Esophagus mucosa (tissue), 1 donor: Measurements from ENCODE around the gene CBX8. TPM values are rescaled to one million over a fixed set of nuclear protein-coding genes. Genes with fewer than 3 reads are reported as not detected.

ENCODE experiments used
- ATAC-seq: fragments of 200-7000 bp; cut with Tn5 transposase; one replicate; pipeline ENCODE4 v1.9.1; 2020
- total RNA-seq: library from RNA; stranded (reverse); gene quantifications from one replicate; pipeline ENCODE4 v1.2.4, GENCODE V29; 2023
- donor health status: DM: yes; HTN: yes; CAD: no.

The CBX8 gene
- total RNA-seq, 1 donor from 2014 or later: 3.8 TPM

DNA sequence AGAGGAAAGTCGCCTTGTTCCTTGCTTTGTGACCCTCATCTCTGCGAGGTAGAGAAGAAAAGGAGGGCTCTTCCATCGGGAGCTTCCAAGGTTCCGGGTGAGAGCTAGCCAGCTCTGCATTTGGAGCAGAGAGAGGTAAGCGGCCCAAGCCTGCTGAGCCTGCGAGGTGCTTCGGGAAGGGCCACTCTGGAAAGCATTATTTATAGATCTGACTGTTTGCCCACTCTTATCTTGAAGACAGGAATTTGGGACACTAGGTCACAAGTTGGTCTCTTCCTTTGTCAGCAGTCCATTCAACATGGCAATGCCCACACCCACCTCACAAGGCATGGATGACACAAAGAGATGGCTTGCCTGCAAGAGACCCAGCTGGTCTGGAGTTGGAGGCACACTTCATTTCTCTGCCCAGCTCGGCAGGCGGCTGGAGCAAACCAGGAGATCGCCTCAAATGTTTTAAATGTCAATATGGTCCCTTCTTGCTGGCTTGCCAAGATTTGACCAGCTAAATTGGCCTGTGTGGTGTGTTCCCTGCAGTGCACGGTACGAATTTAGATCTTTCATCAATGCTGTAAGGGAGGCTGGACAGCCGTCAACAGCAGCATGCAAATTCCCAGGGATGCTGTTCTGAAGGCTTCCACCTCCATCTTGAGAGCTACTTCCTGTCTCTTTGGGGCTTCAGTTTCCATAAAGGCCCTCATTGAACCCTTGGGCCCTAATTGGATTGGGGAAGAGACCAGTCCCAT is 22.8 kb upstream of the CBX8 start:
- ATAC-seq: no peak

DNA sequence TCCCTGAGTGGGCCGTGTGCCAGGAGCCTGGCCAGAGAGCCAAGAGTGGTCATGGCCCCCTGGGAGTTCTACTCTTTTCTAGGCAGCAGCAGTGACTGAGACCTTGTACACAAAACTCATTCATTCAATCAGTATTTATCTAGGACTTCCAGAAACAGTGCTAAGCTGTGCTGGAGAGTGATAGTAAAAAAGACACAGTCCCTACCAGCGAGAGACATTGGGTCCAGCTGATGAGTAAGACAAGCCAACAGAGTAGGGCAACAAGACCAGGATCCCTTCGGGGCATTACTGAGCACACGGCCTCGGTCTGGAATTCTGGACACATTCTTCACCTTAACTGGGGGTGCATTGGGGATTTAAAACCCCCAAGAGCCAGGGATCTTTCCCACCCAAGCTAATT is 22.2 kb upstream of the CBX8 start:
- no peak for ATAC-seq

DNA sequence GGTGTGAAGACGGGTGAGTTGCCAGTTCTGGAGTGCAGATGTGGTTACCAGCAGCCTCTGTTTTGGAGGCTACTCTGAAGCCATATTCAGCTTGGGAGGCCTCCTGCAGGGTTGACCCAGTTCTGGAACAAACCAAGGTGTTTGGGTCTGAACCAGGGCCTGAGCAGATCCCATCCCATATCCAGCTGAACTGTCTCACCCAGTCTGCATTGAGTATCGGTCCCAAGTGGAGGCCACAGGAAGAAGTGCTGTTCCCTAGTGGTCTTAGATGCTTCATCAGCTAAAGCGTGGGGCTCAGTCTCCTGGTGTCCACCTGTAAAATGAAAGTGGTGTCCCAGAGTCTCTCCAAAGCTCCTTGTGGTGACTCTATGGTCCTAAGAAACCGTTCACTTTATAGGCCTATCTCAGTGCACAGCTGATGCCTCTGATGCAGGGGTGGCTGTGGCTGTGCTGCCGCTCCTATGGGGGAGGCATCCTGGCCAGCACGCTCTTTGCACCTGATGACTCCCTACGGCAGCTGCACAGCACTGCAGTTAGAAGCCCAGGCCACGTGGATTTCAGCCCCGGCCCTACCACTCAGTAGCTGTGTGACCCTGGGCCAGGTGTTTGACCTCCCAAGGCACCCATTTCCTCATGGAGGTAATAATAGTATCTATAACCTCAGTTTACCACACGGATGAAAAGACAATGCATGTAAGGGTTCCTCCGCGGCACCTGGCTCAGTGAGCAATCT is 21.3 kb upstream of the CBX8 start:
- no peak for ATAC-seq

DNA sequence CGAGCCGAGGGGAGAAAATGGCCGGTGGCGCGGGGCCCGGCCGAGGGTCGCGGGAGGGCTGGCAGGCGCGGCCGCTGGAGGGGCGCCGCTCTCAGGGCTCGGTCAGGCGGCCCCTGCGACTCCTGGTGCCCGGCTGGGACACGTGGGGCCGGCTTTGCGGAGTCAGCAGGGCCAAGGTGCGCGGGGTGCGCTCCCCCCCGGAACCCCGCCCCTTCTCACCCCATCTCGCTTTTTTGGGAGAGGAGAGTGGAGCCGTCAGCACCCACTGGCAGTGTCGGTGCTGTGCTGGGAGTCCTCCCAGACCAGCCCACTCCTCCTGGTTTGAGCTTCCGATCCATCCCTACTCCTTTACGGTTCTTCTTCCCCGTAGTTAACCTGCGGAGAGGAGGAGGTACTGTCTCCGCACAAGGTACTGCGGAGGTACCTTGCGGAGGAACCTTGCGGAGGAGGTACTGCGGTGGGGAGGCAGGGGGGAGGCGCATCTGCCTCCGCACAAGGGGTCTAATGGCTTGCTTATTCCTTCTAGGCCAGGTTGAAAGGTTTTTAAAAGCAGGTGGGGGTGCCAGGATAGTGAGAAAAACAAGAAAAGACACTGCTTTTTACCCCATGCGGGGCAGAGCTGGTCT is 19.1 kb upstream of the CBX8 start:
- no peak for ATAC-seq

DNA sequence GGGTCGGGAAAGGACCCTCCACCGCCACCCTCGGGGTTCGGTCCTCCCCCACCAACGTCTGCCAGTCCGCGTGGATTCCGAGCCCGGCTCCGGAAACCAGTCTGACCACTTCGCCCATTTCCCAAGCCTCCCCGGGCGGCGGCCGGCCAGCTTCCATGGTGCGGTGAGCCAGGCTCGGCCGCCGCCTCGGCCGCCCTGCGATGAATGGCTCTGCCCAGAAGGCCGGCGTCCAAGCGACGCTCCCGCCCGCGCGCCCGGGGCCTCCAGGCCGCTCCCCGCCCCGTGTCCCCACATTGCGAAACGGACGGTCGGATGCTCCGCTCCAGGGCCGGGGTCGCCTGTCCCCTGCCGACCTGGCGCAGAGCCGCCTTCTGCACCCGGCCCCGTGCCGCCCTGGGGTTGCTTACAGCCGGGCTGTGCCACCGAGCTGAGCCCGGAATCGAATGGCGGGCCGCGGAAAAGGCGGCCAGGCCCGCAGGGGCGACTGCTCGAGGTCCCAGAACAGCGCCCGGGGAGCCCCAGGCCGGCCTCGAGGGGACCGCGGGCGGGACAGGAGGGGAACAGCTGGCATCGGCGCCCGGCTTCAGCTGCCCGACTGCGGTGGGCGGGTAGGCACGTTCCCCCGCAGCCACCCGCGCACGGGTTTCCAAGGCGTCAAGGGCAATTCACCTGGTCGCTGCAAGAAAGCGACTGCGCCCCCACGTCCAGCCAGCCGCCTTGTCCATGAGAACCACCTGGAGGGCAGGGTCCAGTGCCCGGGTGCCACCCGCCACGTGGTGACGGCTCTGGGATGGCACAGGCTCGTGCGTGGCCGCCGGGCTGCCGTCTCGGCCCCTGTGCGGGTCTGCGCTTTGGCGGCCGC is 18.3 kb upstream of the CBX8 start:
- peak; percentile 40 for ATAC-seq

DNA sequence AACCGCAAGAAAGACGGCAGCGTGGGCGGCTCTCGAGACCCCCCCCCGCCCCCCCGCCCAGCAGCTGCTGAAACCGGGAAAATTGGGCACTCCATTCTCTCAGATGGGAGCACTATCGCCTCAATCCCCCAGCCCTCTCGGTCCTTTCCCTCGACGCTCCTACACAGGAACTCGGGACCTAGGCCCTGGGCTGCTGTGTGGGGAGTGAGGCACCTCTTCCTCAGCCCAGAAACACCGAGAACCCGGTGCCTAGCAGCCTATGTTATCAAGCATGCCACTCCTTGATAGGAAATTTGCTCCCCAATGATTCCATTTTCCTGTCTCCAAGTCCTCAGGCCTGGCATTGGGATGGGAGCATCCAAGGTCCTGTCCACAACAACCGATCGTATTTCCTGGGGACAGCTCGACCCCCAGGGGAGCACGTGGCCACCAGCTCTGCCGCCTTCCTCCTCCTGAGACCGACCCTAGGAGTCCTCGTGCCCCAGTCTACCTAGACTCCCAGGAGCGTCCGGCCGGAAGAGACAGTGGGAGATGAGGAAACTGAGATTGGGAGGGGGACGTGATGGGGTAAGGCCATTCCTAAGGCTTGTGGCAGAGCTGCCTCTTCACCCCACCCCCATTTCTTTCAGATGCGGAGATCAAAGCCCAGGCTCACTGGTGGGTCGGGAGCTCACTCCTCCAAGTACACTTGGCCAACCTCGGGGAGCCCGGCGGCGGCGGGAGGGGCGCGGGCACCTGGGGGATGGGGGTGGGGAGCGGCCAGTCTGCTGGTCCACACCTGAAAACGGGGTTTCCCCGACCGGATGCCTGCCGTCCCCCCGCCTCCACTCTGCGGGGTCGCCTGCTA is 17.5 kb upstream of the CBX8 start:
- ATAC-seq: no peak

DNA sequence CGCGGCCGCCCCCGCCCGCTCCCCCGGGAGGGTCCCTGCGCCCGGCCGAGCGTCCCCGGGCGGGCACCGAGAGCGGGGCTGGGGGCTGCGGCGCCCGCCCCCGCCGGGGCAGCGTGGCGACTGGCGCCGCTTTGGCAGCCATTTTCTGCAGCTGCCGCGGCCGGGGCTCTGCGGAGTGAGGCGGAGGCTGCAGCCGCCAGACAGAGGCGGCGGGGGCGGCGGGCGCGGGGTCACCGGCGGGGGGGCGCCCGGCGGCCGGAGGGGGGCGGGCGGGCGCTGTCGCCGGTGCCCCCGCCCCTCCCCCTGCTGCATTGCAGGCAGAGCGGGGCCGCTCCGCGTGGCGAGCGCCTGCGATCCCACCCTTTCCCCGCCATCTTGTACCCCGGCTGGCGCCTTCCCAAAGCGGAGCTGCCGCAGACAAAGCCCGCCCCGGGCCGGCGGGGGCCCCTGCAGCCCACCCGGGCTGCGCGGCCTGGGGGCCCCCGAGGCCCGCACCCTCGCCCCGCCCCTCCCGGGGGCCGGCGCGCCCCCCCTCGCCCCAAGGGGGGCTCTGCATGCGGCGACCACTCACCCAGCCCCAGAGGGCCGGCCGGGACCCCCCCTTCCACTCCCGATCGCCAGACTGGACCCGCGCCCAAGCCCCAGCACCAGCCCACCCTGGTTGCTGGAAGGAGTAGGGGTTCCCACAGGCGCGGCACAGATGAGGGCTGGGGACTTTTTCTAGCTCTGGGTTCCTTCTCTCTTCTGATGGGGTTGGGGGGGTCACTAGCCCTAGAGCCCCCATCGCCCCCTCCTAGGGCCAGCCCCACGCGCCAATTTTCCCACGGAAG is 16.6 kb upstream of the CBX8 start:
- no peak for ATAC-seq

DNA sequence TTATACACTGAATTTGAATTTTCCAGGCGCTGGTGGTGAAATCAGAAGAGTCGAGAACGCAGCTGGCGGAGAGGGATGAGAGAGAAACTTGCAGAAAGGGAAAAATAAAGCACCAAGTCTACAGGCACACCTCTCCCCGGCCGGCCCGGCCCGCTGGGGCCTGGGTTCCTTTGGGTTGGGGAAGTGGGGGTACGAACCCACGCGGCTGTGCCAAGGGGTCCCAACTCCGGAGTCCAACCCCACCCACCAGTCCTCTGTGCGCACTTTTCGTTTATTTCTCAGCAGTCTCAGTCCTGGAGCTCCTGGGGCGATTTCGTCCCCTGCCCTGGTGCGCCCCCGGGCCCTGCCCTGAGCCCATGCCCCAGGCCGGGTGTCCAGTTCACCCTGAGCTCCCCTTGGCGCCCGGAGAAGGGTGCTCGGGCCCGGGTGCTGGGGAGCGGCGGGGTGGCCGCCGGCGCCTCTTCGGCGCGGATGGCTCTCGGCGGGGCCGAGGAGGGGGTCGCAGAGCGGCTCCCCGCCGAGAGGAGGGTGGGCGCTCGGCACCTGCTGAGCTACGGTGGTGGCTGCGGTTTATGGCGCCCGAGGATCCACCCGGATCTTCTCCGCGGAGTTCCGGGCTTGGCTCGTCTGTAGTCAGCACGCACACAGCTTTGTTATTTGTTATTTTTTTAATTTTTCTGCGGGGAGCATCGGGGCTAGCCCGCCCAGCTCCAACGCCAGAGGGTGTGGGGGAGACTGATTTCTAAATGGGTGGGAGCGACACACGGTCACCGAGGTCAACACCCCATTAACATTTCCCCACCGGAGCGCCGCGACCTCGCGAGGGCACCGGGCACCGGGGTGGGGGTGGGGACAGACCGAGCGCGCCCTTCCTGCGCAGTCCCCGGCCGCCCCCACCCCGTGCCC is 15.7 kb upstream of the CBX8 start:
- ATAC-seq: no peak

DNA sequence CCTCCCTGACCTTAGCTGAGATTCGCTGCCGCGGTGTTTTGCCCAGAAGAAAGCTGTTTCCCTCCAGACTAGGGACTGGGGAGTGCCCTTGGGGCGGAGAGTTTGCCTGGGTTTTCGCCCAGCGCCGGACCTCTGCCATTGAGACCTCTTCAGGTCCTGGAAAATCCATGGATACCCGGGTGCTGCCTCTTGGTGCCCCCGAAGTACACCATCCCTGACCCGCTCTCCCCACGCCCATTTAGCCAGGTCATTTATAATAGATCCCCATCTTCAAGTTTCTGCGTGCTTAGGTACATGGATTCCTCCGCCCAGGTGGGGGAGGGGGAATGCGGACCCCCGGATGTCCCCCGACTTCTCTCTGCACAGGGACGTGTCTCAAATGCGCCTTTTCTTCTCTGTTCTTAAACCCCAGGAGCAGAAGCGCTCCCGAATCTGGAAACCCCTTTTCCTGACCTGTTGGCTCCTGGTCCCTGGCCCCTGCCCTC is 15.0 kb upstream of the CBX8 start:
- no peak for ATAC-seq

DNA sequence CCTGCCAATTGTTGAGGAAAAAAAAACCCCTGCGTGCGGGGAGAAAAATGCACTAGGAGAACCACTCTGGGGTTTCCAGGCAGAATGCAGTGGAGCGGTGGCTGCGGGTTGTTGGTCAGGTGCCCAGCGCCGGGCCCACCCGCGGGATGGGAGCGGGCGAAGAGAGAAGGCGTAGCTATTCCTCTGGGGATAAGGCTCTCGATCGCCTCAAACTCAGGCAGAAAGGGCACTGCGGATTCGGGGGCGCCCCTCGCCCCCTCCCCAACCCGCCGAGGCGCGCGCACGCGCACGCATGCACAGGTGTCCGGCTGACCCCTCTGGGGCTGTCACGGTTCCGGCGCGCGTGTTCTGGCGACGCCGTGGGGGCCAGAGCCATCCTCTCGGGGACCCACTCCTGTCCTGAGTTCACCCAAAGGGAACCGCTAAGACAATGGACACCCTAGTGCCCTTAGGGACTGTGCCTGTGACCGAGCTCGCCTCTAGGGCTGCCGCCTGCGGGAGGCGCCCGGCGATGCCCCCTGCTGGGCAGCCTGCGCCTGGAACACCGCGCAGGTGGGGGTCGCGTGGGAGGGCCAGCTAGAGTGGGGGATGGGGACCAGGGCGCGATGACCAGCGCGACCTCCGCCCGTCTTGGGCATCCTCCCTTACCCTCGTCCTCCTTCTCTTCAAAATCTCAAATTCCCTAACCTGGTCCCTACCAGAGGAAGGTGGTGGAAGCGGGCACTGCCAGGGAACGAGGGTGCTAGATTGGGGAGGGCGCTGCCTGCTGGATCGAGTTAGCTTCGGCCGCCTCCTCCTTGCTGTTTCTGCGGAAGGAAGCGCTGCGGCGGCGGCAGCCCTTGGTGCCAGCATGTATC is 14.4 kb upstream of the CBX8 start:
- ATAC-seq: no peak

DNA sequence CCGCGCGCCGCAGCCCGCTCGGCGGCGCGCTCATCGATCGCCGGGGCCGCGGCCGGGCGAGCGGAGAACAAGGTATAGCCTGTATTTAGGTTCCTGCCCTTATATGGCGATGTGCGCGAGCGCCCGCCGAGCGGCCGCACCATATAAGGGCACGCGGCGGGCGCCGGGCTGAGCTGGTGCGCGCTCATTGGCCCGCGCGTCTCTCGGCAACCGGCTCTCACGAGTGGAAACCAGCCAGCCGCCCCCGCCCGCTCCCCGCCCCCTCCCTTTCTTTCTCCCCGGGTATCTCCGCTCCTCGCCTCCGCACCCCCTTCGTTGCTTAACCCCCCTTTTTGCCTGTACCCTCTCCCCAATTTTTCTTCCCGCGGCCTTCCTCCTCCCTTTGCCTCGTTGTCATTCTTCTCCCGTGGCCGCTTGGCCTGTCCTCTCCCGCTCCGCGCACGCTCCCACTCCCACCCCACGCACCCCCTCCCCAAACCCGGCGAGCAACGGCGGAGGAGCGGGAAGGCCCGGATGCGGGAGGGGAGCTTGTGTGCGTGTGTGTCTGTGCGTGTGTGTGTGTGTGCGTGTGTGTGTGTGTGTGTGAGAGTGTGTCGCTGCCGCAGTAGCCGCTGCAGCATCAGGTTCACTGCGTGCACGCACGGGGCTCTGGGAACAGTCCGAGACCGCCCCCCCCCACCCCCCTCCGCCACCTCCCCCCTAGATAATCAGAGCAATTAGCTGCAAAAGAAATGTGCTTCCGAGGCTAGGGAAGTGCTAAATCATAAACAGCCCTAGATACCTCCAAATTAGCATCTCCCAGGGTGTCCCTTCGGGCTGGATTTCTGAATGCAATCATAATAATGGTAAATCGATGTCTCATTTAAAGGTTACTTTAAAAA is 13.5 kb upstream of the CBX8 start:
- peak; percentile 76 for ATAC-seq

DNA sequence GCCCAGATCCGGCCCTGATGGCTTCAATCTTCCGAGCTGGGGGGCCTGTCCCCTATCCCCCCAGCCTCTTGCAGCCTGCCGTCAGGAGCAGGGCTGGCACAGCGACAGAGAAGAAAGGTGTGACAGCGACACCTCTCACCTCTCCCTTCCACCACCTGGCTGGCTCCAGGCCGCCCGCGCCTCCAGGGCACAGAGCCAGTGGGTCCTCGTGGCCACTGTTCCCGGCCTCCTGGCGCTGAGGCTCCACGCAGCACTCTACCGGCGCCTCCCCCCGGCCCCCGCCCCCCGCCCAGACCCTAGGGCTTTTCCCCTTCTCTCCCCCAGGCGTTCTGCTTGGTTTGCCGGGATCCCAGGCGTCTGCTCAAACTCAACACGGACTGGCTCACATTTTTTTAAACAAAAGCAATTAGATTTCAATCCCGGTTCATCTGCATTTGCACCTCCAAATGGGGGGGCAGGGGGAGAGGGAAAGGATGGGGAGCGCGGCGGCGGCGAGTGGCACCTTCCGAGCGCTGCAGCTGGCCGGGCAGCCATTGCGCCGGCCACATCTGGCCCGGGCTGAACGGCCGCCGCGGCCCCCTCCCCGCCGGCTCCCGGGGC is 12.8 kb upstream of the CBX8 start:
- ATAC-seq: no peak

DNA sequence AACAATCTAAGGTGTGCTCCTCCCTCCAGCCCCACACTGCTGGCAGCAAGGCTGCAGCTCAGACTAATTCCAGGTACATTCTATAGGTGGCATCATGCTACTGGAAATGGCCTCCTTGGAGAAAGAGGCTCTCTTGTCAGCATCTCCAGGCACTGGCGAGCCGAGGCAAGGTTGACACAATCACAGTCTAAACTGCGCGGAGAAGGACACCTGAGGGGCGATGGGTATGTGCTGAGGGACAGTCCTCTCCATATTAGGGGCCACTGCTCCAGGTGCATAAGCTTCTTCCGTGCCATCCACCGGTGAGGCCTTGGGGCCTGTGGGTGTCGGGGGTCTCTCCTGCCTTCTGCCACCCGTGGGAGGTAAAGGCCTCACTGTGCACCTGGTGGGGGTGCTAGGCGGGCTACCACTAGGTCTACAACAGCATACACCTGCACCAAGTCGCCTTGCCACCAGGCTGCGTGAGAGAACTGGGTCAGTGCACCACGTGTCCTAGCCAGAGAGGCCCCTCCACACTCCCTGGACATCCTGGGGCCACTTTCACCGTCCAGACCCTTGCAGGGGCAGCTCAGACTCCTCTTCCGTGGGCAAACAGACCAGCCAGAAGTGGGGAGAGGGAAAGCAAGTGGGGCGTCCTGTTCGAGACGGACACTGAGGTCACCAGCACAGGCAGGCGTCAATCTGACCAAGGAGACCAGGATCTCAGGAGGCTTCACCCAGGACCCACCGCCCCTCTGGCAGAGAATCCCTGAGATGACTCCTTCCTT is 12.1 kb upstream of the CBX8 start:
- peak; percentile 56 for ATAC-seq

DNA sequence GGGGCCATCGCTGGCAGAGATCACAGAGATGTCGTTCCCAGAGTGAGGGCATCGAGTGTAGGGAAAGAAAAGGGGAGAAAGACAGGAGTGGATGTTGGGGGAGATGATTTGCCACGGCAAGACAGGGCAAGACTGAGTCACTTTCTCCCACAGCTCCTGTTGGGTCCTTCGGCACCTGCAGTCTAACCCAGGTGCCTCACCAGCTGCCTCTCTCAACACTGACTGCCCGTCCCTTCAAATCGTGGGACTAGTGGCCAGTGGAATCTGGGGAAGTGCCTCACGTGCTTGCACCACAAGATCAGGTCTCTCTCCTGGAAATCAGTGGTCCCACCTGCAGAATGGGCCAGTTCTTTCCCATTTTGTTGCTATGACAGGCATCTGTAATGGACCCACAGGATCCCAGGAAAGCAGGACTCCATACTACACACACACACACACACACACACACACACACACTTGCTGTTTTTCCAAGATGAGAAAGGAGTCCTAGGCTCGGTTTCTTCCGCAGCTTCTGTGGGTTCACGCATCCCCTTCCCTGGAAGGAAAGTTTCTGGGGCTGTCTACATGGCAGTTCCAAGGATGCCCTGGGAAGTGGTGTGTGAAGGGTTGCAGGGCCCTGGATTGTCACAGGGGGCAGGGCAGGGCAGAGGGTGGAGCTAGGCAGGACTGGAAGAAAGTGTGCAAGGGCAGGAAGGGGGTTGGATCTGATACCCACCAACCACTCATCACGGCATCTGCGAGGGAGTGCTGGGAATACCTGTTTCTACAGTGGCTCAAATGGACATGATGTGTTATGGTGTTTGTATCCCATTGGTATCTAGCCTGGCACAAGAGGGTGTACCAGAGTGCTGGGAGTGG is 10.2 kb upstream of the CBX8 start:
- ATAC-seq: no peak

DNA sequence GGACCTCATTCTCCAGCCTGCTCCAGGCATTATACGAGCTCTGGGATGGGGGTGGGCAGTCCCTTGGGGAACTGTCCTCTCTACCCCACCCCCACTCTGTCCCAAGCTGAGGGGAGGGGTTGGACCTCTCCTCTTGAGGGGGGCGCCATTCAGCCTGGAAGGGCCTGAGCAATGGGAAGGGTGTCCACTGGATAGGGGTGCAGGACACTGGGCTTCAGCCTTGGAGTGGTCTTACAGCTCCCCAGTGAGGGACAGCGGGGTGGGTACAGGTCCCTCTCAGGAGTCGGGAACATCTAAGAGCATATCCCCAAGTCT is 9.5 kb upstream of the CBX8 start:
- no peak for ATAC-seq
